Measurements from ENCODE around the gene PTPRJ.

The PTPRJ gene

GRCh38 chr11:48082771-48083170 is 102.4 kb downstream of the PTPRJ start:
- Histone ChIP-seq H3K4me3 (ENCODE audit: low read depth, low read length) (no peak overlapping the region), H3K9me3 (no peaks in the 10 kb centered on the region), H3K27me3 (no peaks in the 10 kb centered on the region), H3K36me3 (no peaks in the 10 kb centered on the region), H3K4me1 (no peaks in the 10 kb centered on the region)
- no peak for TF ChIP-seq CTCF (IDR thresholded peaks at IDR 0.05; ENCODE audit: low read depth, low read length)
- DNase-seq: no peak

- Histone ChIP-seq H3K27me3 (no peaks in the 10 kb centered on the region), H3K4me3 (ENCODE audit: low read depth, low read length) (no peak overlapping the region), H3K9me3 (no peaks in the 10 kb centered on the region), H3K36me3 (no peaks in the 10 kb centered on the region), H3K4me1 (no peaks in the 10 kb centered on the region)
- no peak for DNase-seq
- TF ChIP-seq CTCF (IDR thresholded peaks at IDR 0.05; ENCODE audit: low read depth, low read length): no peak
Measured at GRCh38 chr11:48083421-48083820, 103.1 kb downstream of the PTPRJ start.

GRCh38 chr11:48085688-48086087 is 105.3 kb downstream of the PTPRJ start:
- no peak for DNase-seq
- TF ChIP-seq CTCF (IDR thresholded peaks at IDR 0.05; ENCODE audit: low read depth, low read length): no peak
- Histone ChIP-seq H3K4me1 (no peaks in the 10 kb centered on the region), H3K4me3 (ENCODE audit: low read depth, low read length) (no peak overlapping the region), H3K36me3 (no peaks in the 10 kb centered on the region), H3K27me3 (no peaks in the 10 kb centered on the region), H3K9me3 (no peaks in the 10 kb centered on the region)

GRCh38 chr11:48087422-48087821 is 107.1 kb downstream of the PTPRJ start:
- Histone ChIP-seq H3K27me3 (no peaks in the 10 kb centered on the region), H3K36me3 (no peaks in the 10 kb centered on the region), H3K4me1 (no peaks in the 10 kb centered on the region), H3K9me3 (no peaks in the 10 kb centered on the region), H3K4me3 (ENCODE audit: low read depth, low read length) (no peak overlapping the region)
- no peak for TF ChIP-seq CTCF (IDR thresholded peaks at IDR 0.05; ENCODE audit: low read depth, low read length)
- DNase-seq: no peak

GRCh38 chr11:48087974-48088681 is 107.8 kb downstream of the PTPRJ start:
- no peaks in the 10 kb centered on the region for H3K4me1 ChIP-seq
- no peaks in the 10 kb centered on the region for H3K36me3 ChIP-seq
- TF ChIP-seq CTCF (IDR thresholded peaks at IDR 0.05; ENCODE audit: low read depth, low read length): no peak
- no peaks in the 10 kb centered on the region for H3K9me3 ChIP-seq
- H3K27me3 ChIP-seq: no peaks in the 10 kb centered on the region
- no peak overlapping the region for H3K4me3 ChIP-seq (ENCODE audit: low read depth, low read length)
- no peak for DNase-seq

GRCh38 chr11:48088682-48089050 is 108.3 kb downstream of the PTPRJ start:
- Histone ChIP-seq H3K36me3 (no peaks in the 10 kb centered on the region), H3K27me3 (no peaks in the 10 kb centered on the region), H3K4me3 (ENCODE audit: low read depth, low read length) (no peak overlapping the region), H3K4me1 (no peaks in the 10 kb centered on the region), H3K9me3 (no peaks in the 10 kb centered on the region)
- no peak for TF ChIP-seq CTCF (IDR thresholded peaks at IDR 0.05; ENCODE audit: low read depth, low read length)
- DNase-seq: no peak
